Stomach (tissue), 9 donors: ENCODE measurements around the gene NCAPD3. TPM values are rescaled to one million over a fixed set of nuclear protein-coding genes. Genes with fewer than 3 reads are reported as not detected.

Source experiments
- DNase-seq, 2 donors: peaks; one replicate each; pipeline versions ENCODE4 v3.0.0 to v3.0.0-alpha.2; 2013 to 2019
- H3K27ac ChIP-seq, 5 donors: fragments of 200-600 bp in 4 of 5; sonication (generic) in 4 of 5; one replicate each; pipeline ENCODE4 v1.5.1; 2013 to 2019; ENCODE audit warnings: mild to moderate bottlenecking in 1 of 5, moderate library complexity in 1 of 5
- H3K27me3 ChIP-seq, 3 donors: fragments of 200-600 bp; sonication (generic); one replicate each; pipeline ENCODE4 v1.5.1; 2017 to 2019; ENCODE audit warnings: mixed run types in 1 of 3
- H3K36me3 ChIP-seq, 4 donors: fragments of 200-600 bp; sonication (generic); 1 replicate in 3 of 4; 2 replicates in 1 of 4; pipeline ENCODE4 v1.5.1; 2016 to 2019
- H3K4me1 ChIP-seq, 4 donors: fragments of 200-600 bp; sonication (generic); one replicate each; pipeline ENCODE4 v1.5.1; 2016 to 2019
- H3K4me3 ChIP-seq, 4 donors: fragments of 200-600 bp; sonication (generic) in 3 of 4; one replicate each; pipeline ENCODE4 v1.5.1; 2016 to 2019; ENCODE audit warnings: mild to moderate bottlenecking in 1 of 4
- H3K9me3 ChIP-seq, 4 donors: fragments of 200-600 bp; sonication (generic); one replicate each; pipeline ENCODE4 v1.5.1; 2016 to 2019
- EP300 ChIP-seq: sonication (generic); formaldehyde crosslinking; IDR thresholded peaks from one replicate; pipeline ENCODE4 v1.6.1; 2017; ENCODE audit warnings: antibody characterized with exemption
- POLR2A ChIP-seq, 4 donors: fragments of 450-650 bp; IDR thresholded peaks; one replicate each; pipeline ENCODE4 v1.6.1; 2016; ENCODE audit warnings: antibody characterized with exemption in 4 of 4, control low read depth in 2 of 4, mild to moderate bottlenecking in 1 of 4, moderate library complexity in 1 of 4
- POLR2AphosphoS5 ChIP-seq, 3 donors: sonication (generic); formaldehyde crosslinking; IDR thresholded peaks; one replicate each; pipeline ENCODE4 v1.6.1; 2016; ENCODE audit warnings: antibody characterized with exemption in 3 of 3
- WGBS, 5 donors: extraction: QIAGEN DNeasy Blood & Tissue Kit in 3 of 5; methylation state at CpG; one replicate each; pipeline versions ENCODE4 v1.1.5 to v1.1.7; 2013 to 2018; 5-methylcytosine and 5-hydroxymethylcytosine counted together
- intact Hi-C: fragments of 100-400 bp; cut with DNase I; formaldehyde crosslinking; loops from one replicate; pipeline ENCODE4 v1.15.1; 2023; ENCODE audit warnings: low total_unique reads
- polyA plus RNA-seq, 3 donors: library from polyadenylated mRNA; stranded (reverse); fragments of 200-250 nt; gene quantifications; one replicate each; pipeline ENCODE4 v1.2.3, GENCODE V29; 2013
- total RNA-seq, 5 donors: library from RNA; depleted of rRNA; stranded (reverse); fragments of >200 nt; gene quantifications; one replicate each; pipeline versions ENCODE4 v1.1.0 to v1.2.3, GENCODE V29; 2014 to 2016
- TF ChIP-seq, protein P1 (sequence below), 7 experiments: fragments of 450-650 bp in 4 of 7; fragments of 200-600 bp in 3 of 7; sonication (generic) in 3 of 7; IDR thresholded peaks; one replicate each; pipeline ENCODE4 v1.5.1; 2016 to 2019; ENCODE audit warnings: antibody characterized with exemption in 7 of 7, control low read depth in 2 of 7, mild to moderate bottlenecking in 1 of 7
- donor health status: healthy with polysubstance abuse.
- donor health status: Bipolar disorder and iron deficiency.
- donor health status: healthy.

Gene NCAPD3
- total and polyA plus RNA-seq, 8 donors: 3.3 to 27.8 (median 10.2) TPM

DNA sequence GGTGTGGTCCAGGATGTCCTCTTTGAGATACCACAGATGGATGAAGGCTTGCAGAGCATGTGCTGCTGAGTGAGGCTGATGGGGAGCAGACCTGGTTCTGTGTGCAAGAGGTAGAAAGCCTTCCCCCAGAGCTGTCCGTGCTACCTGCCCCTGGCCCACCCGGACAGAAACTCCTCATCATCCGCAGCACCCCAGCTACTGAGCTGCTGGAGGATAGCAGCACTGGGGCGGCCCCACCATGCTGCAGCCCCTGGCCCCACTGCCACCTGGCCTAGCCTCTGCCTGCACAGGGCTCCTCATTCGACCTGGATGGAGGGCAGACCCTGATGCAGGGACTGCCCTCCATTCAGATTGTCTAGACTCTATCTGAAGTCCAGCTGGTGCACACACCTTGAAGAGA lies 50.5 kb downstream of the NCAPD3 start:
- Histone ChIP-seq H3K4me3 (no peak overlapping the region), H3K27me3 (no peaks in the 10 kb centered on the region), H3K36me3 (peaks cover 19 to 83% (median 76%) of the 10 kb centered on the region in 4 donors), H3K27ac (no peak overlapping the region), H3K4me1 (no peaks in the 10 kb centered on the region), H3K9me3 (no peaks in the 10 kb centered on the region)
- TF ChIP-seq, protein P1, sequence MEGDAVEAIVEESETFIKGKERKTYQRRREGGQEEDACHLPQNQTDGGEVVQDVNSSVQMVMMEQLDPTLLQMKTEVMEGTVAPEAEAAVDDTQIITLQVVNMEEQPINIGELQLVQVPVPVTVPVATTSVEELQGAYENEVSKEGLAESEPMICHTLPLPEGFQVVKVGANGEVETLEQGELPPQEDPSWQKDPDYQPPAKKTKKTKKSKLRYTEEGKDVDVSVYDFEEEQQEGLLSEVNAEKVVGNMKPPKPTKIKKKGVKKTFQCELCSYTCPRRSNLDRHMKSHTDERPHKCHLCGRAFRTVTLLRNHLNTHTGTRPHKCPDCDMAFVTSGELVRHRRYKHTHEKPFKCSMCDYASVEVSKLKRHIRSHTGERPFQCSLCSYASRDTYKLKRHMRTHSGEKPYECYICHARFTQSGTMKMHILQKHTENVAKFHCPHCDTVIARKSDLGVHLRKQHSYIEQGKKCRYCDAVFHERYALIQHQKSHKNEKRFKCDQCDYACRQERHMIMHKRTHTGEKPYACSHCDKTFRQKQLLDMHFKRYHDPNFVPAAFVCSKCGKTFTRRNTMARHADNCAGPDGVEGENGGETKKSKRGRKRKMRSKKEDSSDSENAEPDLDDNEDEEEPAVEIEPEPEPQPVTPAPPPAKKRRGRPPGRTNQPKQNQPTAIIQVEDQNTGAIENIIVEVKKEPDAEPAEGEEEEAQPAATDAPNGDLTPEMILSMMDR (IDR thresholded peaks at IDR 0.05): no peak
- no peak for TF ChIP-seq POLR2AphosphoS5 (IDR thresholded peaks at IDR 0.05)
- no peak for TF ChIP-seq POLR2A (IDR thresholded peaks at IDR 0.05)
- TF ChIP-seq EP300: no peak
- no peak for DNase-seq
- intact Hi-C loops: no loop called here
- WGBS, 5 donors: 94 to 98% (median 97%) methylated on average over 4 to 5 of the region's 5 CpGs

DNA sequence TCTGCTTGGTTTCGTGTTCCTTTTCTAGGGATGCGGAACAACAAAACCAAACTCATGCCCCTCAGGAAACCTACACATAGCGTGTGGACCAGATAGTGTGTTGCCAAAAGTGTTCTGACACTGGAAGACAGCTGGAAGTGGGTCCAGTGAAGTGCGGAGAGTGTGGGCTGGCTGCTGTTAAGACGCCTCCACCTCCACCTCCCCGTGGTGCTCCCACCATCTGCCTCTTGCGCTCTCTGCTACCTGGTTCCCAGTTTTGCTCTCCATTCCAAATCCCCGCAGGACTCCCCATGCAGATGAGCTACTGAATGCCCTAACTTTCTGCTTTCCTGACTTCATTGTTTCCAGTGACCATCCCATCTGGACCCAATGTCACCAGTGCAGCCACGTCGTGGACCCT lies 51.8 kb downstream of the NCAPD3 start:
- WGBS, 5 donors: 95 to 99% (median 98%) methylated on average over 10 of the region's 10 CpGs
- Histone ChIP-seq H3K4me3 (no peak overlapping the region), H3K27me3 (no peaks in the 10 kb centered on the region), H3K9me3 (no peaks in the 10 kb centered on the region), H3K27ac (no peak overlapping the region), H3K36me3 (peaks cover 18 to 83% (median 77%) of the 10 kb centered on the region in 4 donors), H3K4me1 (no peaks in the 10 kb centered on the region)
- DNase-seq: no peak
- intact Hi-C loops: no loop called here
- TF ChIP-seq, protein P1 (IDR thresholded peaks at IDR 0.05): no peak
- TF ChIP-seq POLR2AphosphoS5 (IDR thresholded peaks at IDR 0.05) (no peak), POLR2A (IDR thresholded peaks at IDR 0.05) (no peak), EP300 (no peak)

DNA sequence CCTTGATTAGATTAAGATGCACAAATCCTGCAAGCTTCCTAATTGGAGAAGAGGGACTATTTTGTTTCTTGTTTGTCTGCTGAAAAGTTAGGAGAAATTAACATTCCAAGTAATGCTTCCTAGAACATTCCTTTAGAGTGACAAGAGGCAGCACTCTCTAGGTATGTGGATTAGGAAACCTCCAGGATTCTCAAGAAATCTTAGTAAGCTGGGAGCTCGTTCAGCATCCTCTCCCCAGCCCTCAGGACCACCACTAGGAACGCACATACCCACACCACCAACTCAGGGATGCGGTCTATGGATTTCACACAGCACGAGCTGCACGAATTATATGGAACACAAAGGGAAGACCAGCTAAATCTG lies 52.9 kb downstream of the NCAPD3 start:
- Histone ChIP-seq H3K27ac (no peak overlapping the region), H3K27me3 (no peaks in the 10 kb centered on the region), H3K9me3 (no peaks in the 10 kb centered on the region), H3K4me1 (no peaks in the 10 kb centered on the region), H3K4me3 (no peak overlapping the region), H3K36me3 (peaks cover 14 to 77% (median 71%) of the 10 kb centered on the region in 4 donors)
- TF ChIP-seq EP300 (no peak), POLR2A (IDR thresholded peaks at IDR 0.05) (no peak), POLR2AphosphoS5 (IDR thresholded peaks at IDR 0.05) (no peak)
- TF ChIP-seq, protein P1 (IDR thresholded peaks at IDR 0.05): no peak
- 93 to 99% (median 96%) methylated on average over 5 of the region's 5 CpGs for WGBS, 5 donors
- intact Hi-C loops: no loop called here
- no peak for DNase-seq

DNA sequence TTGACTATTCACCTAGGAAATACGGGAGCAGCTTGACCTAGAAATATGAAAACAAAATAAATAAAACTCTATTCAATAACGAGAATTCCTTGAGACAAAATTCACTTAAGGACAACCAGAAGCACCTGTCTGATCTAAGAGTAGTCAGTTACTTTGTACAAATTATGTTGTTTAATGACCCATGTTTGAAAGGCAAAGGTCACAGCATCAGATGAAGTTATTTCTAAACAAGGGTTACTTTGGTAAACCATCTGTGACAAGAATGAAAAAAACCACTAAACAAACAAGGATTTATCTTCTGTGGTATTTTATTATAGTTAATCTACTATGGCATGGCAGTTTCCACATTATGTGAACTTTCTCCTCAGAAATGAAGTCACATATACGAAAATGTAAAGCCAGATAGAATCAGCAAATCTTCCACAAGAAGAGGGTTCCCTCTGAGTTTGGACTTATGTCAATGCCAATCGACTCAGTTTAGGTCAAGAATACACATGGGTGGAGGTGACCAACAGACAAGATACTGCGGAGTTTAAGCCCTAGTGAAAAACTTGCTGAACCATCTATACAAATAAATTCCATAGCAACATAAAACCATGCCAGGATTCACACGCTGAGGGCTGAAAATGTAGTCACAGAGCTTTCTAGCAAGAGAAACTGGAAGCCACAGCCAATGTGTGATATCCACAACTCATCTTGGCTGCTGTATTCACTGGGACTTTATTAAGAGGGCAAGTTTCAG lies 53.4 kb downstream of the NCAPD3 start:
- WGBS, 5 donors: 84 to 87% (median 86%) methylated on average over 6 of the region's 6 CpGs
- DNase-seq: no peak
- Histone ChIP-seq H3K27me3 (no peaks in the 10 kb centered on the region), H3K4me1 (no peaks in the 10 kb centered on the region), H3K36me3 (peaks cover 14 to 78% (median 69%) of the 10 kb centered on the region in 4 donors), H3K4me3 (no peak overlapping the region), H3K9me3 (no peaks in the 10 kb centered on the region), H3K27ac (no peak overlapping the region)
- intact Hi-C loops: no loop called here
- TF ChIP-seq, protein P1 (IDR thresholded peaks at IDR 0.05): no peak
- TF ChIP-seq EP300 (no peak), POLR2AphosphoS5 (IDR thresholded peaks at IDR 0.05) (no peak), POLR2A (IDR thresholded peaks at IDR 0.05) (no peak)
